ENCODE data around the gene ATXN1.
A peak's percentile ranks its signal among the peaks of the same experiment; 100 is the strongest.

The ATXN1 gene

DNA sequence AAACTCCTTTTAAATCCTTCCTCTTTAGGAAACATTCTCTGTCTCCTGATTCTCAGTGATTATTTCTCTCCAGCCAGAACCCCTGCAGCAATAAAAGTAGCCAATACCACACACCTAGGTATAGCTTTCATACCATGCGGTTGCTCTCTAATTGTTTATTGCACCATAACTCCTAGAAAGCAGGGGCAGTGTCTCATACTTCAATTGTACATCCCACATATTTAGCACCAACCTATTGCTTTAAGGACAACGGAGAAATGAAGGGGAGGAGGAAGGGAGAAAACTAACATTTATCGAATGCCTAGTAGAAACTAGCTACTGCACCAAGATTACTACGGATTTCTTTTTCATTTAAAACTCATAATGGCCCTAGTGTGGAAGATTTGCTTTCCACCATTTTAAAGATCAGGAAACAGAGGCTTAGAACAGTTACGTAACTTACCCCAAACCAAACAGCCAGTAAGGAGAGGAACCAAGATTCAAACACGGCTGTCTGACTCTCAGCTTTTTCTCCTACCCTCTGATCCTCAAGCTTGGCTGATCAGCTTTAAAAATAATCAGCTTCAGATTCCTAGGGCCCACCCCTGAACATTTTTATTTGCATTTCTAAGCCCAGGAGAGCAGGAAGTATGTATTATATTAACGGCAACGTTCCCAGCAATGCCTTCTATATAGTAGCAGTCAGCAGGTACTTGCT is 43.4 kb upstream of the ATXN1 start:
- H3K4me3 ChIP-seq (ENCODE audit: low read length): no peak overlapping the region
- TF ChIP-seq, protein P1, sequence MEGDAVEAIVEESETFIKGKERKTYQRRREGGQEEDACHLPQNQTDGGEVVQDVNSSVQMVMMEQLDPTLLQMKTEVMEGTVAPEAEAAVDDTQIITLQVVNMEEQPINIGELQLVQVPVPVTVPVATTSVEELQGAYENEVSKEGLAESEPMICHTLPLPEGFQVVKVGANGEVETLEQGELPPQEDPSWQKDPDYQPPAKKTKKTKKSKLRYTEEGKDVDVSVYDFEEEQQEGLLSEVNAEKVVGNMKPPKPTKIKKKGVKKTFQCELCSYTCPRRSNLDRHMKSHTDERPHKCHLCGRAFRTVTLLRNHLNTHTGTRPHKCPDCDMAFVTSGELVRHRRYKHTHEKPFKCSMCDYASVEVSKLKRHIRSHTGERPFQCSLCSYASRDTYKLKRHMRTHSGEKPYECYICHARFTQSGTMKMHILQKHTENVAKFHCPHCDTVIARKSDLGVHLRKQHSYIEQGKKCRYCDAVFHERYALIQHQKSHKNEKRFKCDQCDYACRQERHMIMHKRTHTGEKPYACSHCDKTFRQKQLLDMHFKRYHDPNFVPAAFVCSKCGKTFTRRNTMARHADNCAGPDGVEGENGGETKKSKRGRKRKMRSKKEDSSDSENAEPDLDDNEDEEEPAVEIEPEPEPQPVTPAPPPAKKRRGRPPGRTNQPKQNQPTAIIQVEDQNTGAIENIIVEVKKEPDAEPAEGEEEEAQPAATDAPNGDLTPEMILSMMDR (conservative IDR thresholded peaks at IDR 0.05; ENCODE audit: low read depth, low read length): no peak
- DNase-seq (ENCODE audit: low read depth): no peak

DNA sequence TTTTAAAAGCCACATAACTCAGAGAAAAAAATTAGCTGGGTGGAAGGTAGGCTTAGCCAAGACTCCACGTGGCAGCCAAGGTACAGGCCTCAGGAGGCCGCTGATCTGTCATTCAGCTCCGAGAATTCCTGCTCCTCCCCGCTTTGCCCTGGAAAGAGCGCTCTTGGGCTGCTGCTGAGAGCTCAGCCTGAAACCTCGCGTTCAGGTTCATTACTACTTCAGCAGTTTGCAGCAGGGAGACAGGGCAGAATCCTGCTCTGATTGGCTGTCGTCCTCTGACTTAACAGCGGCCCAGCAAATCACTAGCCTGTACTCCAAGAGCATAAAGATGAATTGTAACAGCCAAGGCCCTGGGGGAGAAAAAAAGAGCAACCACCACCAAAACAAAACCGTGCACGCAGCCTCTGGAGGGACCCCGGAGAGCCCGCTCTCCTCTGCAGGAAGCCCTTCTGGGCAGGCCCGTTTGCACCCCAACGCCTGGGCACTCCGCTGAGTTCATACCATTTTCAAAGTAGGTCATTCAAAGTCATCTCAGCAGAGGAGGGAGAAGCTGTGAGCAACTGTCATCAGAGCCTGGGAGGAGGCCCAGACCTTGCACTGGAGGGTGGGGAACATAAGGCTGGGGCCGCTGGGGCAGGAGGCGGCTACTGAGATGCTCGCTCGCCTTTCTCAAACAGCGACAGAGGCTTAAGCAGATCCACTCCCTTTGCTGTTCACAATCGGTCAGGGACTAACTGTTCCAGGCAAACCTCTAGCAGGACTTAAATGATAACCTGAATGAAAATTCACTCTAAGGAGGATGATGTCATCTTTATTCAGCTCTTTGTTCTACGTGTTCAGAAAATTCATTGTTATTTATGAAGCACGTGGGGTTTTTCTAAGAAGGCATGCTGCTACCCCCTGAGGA is 42.3 kb upstream of the ATXN1 start:
- peak; percentile 73 for DNase-seq (ENCODE audit: low read depth)
- TF ChIP-seq, protein P1 (conservative IDR thresholded peaks at IDR 0.05; ENCODE audit: low read depth, low read length): peak; percentile 17

DNA sequence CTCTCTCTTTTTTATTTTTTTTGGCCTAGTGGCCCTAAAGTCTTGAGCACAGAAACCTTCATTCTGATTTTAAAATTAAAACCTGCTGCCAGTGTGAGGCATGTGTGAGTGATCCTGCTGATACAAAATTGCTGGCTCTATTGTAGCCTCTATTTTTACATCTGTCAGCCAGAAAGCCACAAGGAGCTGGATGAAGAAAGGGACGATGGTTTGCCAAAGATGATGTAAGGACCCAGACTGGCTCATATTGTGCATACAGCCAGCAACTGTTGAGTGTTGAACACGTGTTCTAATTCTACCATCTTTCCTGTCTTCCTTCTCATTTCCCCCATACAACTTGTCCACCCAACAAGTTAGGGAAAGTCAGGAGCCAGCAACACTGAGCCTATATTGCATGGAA is 40.8 kb upstream of the ATXN1 start:
- no peak overlapping the region for H3K4me3 ChIP-seq (ENCODE audit: low read length)
- no peak for DNase-seq (ENCODE audit: low read depth)
- TF ChIP-seq, protein P1 (conservative IDR thresholded peaks at IDR 0.05; ENCODE audit: low read depth, low read length): no peak

More for the DNA sequence above, 42.3 kb upstream of the ATXN1 start:
- H3K4me3 ChIP-seq (ENCODE audit: low read length): peak overlapping the region; percentile 31

DNA sequence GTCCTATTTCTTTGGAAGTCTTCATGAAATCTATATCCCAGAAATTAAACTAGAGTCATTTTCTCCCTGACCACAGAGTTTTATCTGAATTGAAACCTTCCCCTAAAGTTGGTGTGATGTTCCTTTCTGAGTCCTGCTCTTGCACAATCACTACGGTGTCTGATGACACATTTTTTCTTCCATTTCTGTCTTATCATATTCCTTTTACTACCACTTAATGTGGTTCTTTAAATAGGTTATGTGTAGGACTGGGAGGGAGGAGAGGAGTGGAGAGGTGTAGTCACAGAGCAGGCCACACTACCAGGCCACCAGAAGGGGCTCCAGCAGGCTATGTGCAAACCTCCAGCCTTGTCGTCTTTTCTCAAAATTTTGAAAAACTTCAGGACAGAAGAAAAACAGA is 39.7 kb upstream of the ATXN1 start:
- no peak for DNase-seq (ENCODE audit: low read depth)
- H3K4me3 ChIP-seq (ENCODE audit: low read length): no peak overlapping the region
- TF ChIP-seq, protein P1 (conservative IDR thresholded peaks at IDR 0.05; ENCODE audit: low read depth, low read length): no peak

DNA sequence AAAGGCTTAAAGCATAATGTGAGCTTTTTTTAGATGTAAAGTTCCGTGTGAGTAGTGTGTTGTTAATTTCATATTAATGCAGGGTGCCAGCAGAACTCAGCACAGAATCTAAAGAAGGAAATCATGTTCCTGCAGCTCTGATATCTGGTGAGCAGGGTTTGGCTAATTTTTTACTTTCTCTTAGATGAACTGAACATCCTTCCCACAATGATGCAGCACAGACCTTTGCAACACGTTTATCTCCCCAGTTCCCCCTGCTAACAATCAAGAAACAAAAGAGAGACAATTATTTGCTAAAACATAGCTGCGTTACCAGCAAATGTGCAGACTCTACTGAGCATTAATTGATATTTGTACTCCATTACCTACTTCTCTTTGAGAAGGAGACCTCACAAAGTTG is 39.1 kb upstream of the ATXN1 start:
- DNase-seq (ENCODE audit: low read depth): no peak
- no peak overlapping the region for H3K4me3 ChIP-seq (ENCODE audit: low read length)
- TF ChIP-seq, protein P1 (conservative IDR thresholded peaks at IDR 0.05; ENCODE audit: low read depth, low read length): no peak

DNA sequence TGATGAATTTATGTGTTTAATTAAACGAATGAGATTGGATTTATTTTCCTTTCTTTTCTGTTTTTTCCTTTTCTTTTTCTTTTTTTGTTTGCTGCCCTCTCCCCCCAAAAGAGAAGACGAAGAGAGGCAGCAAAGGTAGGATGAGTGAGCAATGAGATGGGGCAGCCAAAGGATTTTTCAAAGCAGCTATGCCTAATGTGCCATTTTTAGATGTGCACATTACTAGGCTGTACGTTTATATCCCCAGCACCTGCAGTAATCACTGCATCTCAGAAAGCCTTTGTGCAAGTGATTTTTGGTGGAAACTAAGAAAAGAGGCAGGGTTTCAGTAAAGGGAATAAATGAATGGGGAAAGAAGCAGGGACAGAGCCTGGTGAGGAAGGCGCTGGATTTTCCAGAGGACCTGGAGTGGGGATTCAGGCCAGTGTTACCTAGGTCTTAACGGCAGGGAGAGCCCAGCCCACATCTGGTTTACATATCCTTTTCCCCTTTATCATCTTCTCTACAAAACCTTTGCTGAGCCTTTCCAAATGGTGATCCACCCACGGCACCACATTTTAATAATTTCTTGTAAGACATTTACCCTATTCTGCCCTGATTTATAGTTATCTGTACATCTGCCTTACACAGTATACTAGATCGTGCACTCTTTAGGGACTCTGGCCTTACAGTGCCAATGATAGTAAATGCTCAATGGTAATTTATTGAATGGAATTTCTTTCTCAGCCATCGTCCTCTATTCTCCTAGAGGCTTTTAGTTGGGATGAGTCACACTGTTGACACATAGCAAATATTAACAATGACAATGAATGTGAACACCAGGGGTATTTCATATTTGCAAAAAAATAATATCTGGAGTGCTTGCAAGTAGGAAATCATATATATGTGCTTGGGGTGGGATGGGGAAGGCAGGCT is 38.3 kb upstream of the ATXN1 start:
- TF ChIP-seq, protein P1 (conservative IDR thresholded peaks at IDR 0.05; ENCODE audit: low read depth, low read length): no peak
- no peak for DNase-seq (ENCODE audit: low read depth)
- no peak overlapping the region for H3K4me3 ChIP-seq (ENCODE audit: low read length)
